Right ventricle myocardium inferior (tissue), 1 donor: Measurements from ENCODE around the gene OR6C70. TPM values are rescaled to one million over a fixed set of nuclear protein-coding genes. Genes with fewer than 3 reads are reported as not detected.
"Not testable (repeated sequence)": the region's sequence is repeated elsewhere in the genome, so short reads cannot be mapped to it uniquely, and the experiment has no call there.

Source experiments
- ATAC-seq: fragments of 200-7000 bp; cut with Tn5 transposase; one replicate; pipeline ENCODE4 v1.9.1; 2020; ENCODE audit warnings: mild to moderate bottlenecking, moderate library complexity
- DNase-seq: peaks from one replicate; pipeline ENCODE4 v3.0.0; 2021; ENCODE audit errors: missing footprints
- intact Hi-C: fragments of 100-400 bp; cut with DNase I; formaldehyde crosslinking; loops from one replicate; pipeline ENCODE4 v1.11.0; 2022
- long read RNA-seq: library from polyadenylated mRNA; unstranded; transcript quantifications from one replicate; pipeline ENCODE4 v2.0.0, GENCODE V29; 2021
- total RNA-seq: library from RNA; stranded (reverse); fragmentation: NEBNext Ultra II Directional; extraction: Animal tissue kit (Norgen Biotek cat#: 25700); gene quantifications from one replicate; pipeline ENCODE4 v1.2.1, GENCODE V29; 2021
- donor health status: DM: no; HTN: yes; CAD: no; lungs with severe emphysema.

The OR6C70 gene
- not detected for total RNA-seq
- long read RNA-seq = 0 reads

GRCh38 chr12:55470088-55470829, at the start of gene OR6C70:
OR6C70 (minus strand) TSS chr12:55470138; CDS start chr12:55470138, 0 bp downstream.
- intact Hi-C loops = no loop called here
- peak; percentile 46 for DNase-seq
- no peak for ATAC-seq

GRCh38 chr12:55516391-55516790, 46.5 kb upstream of the OR6C70 start:
- DNase-seq (no peak), ATAC-seq (no peak)
- intact Hi-C loops = no loop called here

- DNase-seq (no peak), ATAC-seq (no peak)
- intact Hi-C loops = no loop called here
These were observed 45.8 kb upstream of the OR6C70 start for GRCh38 chr12:55515696-55516095.

- intact Hi-C loops = no loop called here
- DNase-seq (no peak), ATAC-seq (no peak)
These were observed 31.7 kb upstream of the OR6C70 start for GRCh38 chr12:55501601-55502000.

- ATAC-seq (no peak), DNase-seq (no peak)
- intact Hi-C loops = no loop called here
These were observed 29.9 kb upstream of the OR6C70 start for GRCh38 chr12:55499810-55500252.

DNA sequence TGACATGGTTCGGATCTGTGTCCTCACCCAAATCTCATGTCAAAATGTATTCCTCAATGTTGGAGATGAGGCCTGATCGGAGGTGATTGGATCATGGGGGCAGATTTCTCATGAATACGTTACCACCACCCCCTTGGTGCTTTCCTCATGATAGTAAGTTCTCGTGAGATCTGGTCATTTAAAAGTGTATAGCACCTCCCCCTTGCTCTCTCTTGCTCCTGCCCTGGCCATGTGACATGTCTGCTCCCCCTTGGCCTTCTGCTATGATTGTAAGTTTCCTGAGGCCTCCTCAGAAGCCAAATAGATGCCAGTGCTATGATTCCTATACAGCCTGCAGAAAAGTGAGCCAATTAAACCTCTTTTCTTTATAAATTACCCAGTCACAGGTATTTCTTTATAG, 29.3 kb upstream of the OR6C70 start:
- intact Hi-C loops = no loop called here
- DNase-seq = no peak
- no peak for ATAC-seq

DNA sequence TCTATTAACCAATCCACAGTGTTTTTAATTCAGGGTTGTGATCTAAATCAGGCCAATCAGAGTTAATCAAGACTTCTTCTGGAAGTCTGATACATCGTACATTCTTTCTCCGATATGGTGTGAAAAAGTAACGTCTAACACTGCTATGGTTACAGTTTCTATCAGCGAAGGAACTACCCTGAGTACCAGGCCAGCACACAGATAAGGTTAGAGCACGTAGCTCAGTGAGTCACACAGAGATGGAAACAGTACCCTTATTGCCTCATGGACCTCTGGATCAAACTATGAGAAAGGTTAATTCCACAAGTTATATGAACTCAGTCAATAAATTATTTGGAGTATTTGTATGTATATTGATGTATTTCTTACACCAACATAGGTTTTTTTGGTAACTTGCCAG, 25.6 kb upstream of the OR6C70 start:
- DNase-seq (no peak), ATAC-seq (no peak)
- intact Hi-C loops = no loop called here

DNA sequence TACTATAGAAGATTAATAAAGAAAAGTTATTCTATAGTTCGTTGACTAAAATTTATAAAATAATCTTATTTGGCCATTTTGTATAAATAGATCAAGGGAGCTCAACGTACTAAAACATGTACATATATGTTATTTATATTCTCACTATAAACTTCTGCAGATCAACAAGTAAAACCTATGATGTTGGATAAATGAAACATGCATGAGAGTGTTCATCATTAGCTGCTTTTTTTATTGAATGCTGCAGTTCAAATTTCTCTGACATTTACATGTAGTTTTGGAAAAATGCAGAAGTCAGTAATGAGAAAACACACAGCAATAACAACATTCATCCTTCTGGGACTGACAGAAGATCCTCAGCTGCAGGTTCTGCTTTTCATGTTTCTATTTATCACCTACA, 22.1 kb upstream of the OR6C70 start, which contains the start of gene OR6C68:
OR6C68 (plus strand) TSS at position 301 of the 400 bp plus-strand sequence; CDS start at position 301, 0 bp downstream.
- ATAC-seq (no peak), DNase-seq (no peak)
- intact Hi-C loops = no loop called here

DNA sequence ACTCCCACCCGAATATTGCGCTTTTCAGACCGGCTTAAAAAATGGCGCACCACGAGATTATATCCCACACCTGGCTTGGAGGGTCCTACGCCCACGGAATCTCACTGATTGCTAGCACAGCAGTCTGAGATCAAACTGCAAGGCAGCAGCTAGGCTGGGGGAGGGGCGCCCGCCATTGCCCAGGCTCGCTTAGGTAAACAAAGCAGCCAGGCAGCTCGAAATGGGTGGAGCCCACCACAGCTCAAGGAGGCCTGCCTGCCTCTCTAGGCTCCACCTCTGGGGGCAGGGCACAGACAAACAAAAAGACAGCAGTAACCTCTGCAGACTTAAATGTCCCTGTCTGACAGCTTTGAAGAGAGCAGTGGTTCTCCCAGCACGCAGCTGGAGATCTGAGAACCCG, 14.3 kb upstream of the OR6C70 start:
- ATAC-seq, DNase-seq, intact Hi-C loops: not testable (repeated sequence)

GRCh38 chr12:55479136-55479535, 9.2 kb upstream of the OR6C70 start:
- ATAC-seq, intact Hi-C loops, DNase-seq: not testable (repeated sequence)

GRCh38 chr12:55472264-55472663, 2.3 kb upstream of the OR6C70 start:
- no peak for DNase-seq
- ATAC-seq = no peak
- intact Hi-C loops = no loop called here

DNA sequence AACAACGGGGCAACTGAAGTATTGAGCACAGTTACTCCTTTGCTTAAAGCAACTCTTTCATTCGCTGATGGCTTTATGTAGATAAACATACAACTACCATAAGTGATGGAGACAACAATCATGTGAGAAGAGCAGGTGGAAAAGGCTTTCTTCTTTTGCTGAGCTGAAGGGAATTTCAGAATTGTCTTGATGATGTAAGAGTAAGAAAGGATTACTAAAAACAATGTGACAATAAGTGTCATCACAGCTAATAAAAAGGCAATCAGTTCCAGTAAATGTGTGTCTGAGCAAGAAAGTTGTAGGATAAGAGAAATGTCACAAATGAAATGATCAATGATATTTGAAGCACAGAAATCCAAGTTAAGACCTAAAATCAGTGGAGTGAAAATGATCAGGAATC, 647 bp downstream of the OR6C70 start:
- no peak for ATAC-seq
- DNase-seq = no peak
- intact Hi-C loops = no loop called here

- DNase-seq = no peak
- intact Hi-C loops = no loop called here
- ATAC-seq = no peak
These were observed 2.1 kb downstream of the OR6C70 start for GRCh38 chr12:55467836-55468235.

GRCh38 chr12:55464926-55465325, 5.0 kb downstream of the OR6C70 start:
- ATAC-seq, intact Hi-C loops, DNase-seq: not testable (repeated sequence)

GRCh38 chr12:55448825-55449224, 21.1 kb downstream of the OR6C70 start:
- ATAC-seq = no peak
- intact Hi-C loops = no loop called here
- DNase-seq = no peak

DNA sequence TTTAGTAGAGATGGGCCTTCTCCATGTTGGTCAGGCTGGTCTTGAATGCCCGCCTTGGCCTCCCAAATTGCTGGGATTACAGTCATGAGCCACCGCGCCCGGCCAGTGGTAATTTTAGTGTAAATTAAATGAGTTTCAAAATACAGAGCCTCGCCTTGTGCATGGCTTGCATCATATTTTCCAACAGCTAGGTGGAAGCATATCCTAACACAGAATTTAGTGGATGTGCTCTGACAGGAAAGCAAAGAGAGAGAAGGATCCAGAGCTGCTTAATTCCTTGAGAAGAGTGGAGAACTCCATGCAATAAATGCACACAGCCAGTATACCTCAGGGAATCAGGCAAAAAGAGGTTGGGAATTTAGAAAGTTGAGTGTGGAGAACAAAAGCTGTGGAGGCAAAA, 23.6 kb downstream of the OR6C70 start:
- no peak for ATAC-seq
- no peak for DNase-seq
- intact Hi-C loops = no loop called here

DNA sequence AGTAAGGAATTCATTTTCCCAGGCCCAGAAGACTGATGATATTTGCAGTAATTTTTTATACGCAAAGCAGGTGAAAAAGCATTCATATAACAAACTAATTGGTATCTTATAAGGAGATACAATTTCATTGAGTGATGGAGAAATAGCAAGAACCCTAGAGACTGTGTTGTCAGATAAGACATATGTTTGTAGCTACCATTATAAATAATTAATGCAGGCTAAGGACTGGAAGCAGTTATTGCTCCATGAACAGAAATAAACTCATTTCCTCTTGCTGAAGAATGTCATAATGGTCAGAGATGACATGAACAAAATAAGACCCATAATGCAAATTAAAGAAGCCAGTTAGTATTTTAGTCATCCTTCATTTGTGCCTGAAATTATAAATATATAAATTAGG, 24.6 kb downstream of the OR6C70 start:
- intact Hi-C loops = no loop called here
- no peak for DNase-seq
- no peak for ATAC-seq

DNA sequence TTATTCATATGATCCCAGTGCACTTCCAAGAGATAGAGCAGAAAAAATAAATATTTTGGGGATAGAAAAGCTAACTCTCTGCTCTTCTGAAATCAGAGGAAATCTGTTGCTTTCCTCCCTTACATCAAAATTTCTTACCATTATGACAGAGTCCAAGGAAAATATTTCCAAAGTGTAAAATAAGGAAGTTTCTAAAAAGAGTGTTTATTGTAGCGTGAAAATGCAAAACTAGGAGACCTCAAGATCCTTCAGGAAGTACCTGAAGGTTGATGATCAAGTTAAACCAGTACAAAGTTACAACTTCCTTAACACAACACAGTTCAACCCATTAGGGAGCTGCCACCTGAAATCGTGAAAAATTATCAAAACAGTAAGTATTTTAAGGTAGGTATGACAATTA, 26.2 kb downstream of the OR6C70 start, which contains the start of gene OR6C2:
OR6C2 (plus strand) TSS at position 301 of the 400 bp plus-strand sequence. CDS start 8,138 bp downstream, outside the sequence.
- ATAC-seq (no peak), DNase-seq (no peak)
- intact Hi-C loops = no loop called here

- intact Hi-C loops, ATAC-seq: not testable (repeated sequence)
These were observed 28.7 kb downstream of the OR6C70 start for GRCh38 chr12:55441233-55441632.

More at GRCh38 chr12:55441233-55441632, 28.7 kb downstream of the OR6C70 start:
- DNase-seq = not testable (repeated sequence)
